ENCODE data around the gene TMEM175. TPM values are rescaled to one million over a fixed set of nuclear protein-coding genes. Genes with fewer than 3 reads are reported as not detected.

The TMEM175 gene
- total and polyA plus RNA-seq, 2 of the 8 experiments (the other 6 are each of a cell fraction or from before 2014, with no cell fraction given): 4.9 to 20.7 TPM

- Histone ChIP-seq H3K9ac (replicated peaks in 1 of 4; ENCODE audit: extremely low read depth in 1 of 4, low read depth in 3 of 4, low read length in 3 of 4) (no peak overlapping the region), H2BK12ac (ENCODE audit: low read depth, low read length) (peak overlapping the region; percentile 39; the same call in 1 of the 2 replicates), H2BK20ac (ENCODE audit: low read length) (no peak overlapping the region), H3K27me3 (replicated peaks in 1 of 4; ENCODE audit: control insufficient read depth in 3 of 4, extremely low read depth in 1 of 4, insufficient read depth in 3 of 4, low read length in 3 of 4) (peaks cover 27 to 54% (median 51%) of the 10 kb centered on the region in 4 experiments), H3K18ac (ENCODE audit: extremely low read depth, low read length) (no peak overlapping the region), H4K5ac (ENCODE audit: insufficient read length, low read depth, low read length) (no peak overlapping the region), H3K23me2 (ENCODE audit: low read depth, low read length) (no peaks in the 10 kb centered on the region; the same call in 1 of the 2 replicates), H3K56ac (replicated peaks; ENCODE audit: insufficient read length, low read depth, low read length) (no peak overlapping the region), H3K36me3 (ENCODE audit: control insufficient read depth in 2 of 4, insufficient read depth in 4 of 4, low read length in 3 of 4) (no peaks in the 10 kb centered on the region), H2BK15ac (ENCODE audit: low read length) (no peak overlapping the region), H2BK5ac (ENCODE audit: low read depth, low read length) (no peak overlapping the region), H2BK120ac (replicated peaks; ENCODE audit: low read depth, low read length) (no peak overlapping the region), H2AK5ac (ENCODE audit: low read depth, low read length) (no peak overlapping the region), H2AFZ (ENCODE audit: low read length) (no peak overlapping the region), H4K8ac (ENCODE audit: extremely low read depth, insufficient read depth, low read length) (no peak overlapping the region), H3K23ac (ENCODE audit: insufficient read length) (no peak overlapping the region), H3K79me2 (ENCODE audit: control insufficient read depth in 1 of 2, insufficient read depth in 2 of 2, low read length in 2 of 2) (no peaks in the 10 kb centered on the region), H3K4me3 (ENCODE audit: extremely low read depth in 1 of 4, insufficient read depth in 2 of 4, low read depth in 3 of 4, low read length in 4 of 4) (peak overlapping the region in 1 of 4 experiments; percentile 60; a peak in 2 of 8 replicates), H4K91ac (replicated peaks; ENCODE audit: insufficient read length, low read length) (no peak overlapping the region), H3K79me1 (ENCODE audit: low read depth, low read length) (no peaks in the 10 kb centered on the region), H4K20me1 (replicated peaks in 1 of 2; ENCODE audit: control insufficient read depth in 1 of 2, insufficient read depth in 2 of 2, low read length in 2 of 2) (peaks cover 2 to 20% of the 10 kb centered on the region in 2 experiments), H3K14ac (ENCODE audit: insufficient read length) (no peak overlapping the region), H3K4me1 (replicated peaks in 1 of 4; ENCODE audit: control insufficient read depth in 3 of 4, insufficient read depth in 4 of 4, low read length in 3 of 4) (peaks cover 0 to 2% (median 2%) of the 10 kb centered on the region in 4 experiments; a peak in 3 of 7 replicates), H3K9me3 (ENCODE audit: insufficient read depth in 2 of 2, low read depth in 1 of 2, low read length in 1 of 2) (no peaks in the 10 kb centered on the region), H3K27ac (ENCODE audit: low read depth, low read length) (no peak overlapping the region), H3K4me2 (ENCODE audit: insufficient read depth in 1 of 2, low read depth in 2 of 2, low read length in 2 of 2) (peak overlapping the region in 1 of 2 experiments; percentile 38; a peak in 1 of 4 replicates), H3K4ac (replicated peaks; ENCODE audit: insufficient read length, low read depth, low read length) (no peak overlapping the region)
- DNase-seq (ENCODE audit: low read depth in 1 of 2, low spot score in 2 of 2) (no peak), FAIRE-seq (no peak)
- CTCF ChIA-PET (ENCODE audit: partially characterized antibody): interaction anchor here (0.8 kb wide), 1 partner anchor 576 kb away, joined by 3 read pairs; no protein-coding TSS in a partner anchor
- TF ChIP-seq NANOG (IDR thresholded peaks at IDR 0.05; ENCODE audit: insufficient read depth, low read depth, low read length, poor library complexity, severe bottlenecking) (no peak), BACH1 (IDR thresholded peaks at IDR 0.05; ENCODE audit: low read length) (no peak), GABPA (IDR thresholded peaks at IDR 0.05; ENCODE audit: borderline replicate concordance, insufficient read depth, low read length) (no peak)
- POLR2A ChIA-PET (ENCODE audit: partially characterized antibody): no interaction called here
- WGBS, 2 experiments (ENCODE audit: extremely low coverage in 1 of 2, insufficient coverage in 1 of 2, insufficient read length in 1 of 2, insufficient replicate concordance in 2 of 2, low coverage in 1 of 2, low lambda C conversion rate in 2 of 2, missing lambda C conversion rate in 1 of 2): 79% methylated on average over 13 of the region's 15 CpGs; no CpG with 5 or more reads in 1 of the 2 experiments
Observed at GRCh38 chr4:996030-996996, 64.1 kb downstream of the TMEM175 start.
